ENCODE results near the gene GALNT9.
"Not testable (repeated sequence)": the region's sequence is repeated elsewhere in the genome, so short reads cannot be mapped to it uniquely, and the experiment has no call there.

Gene GALNT9

GRCh38 chr12:132279184-132279889 is 50.1 kb downstream of the GALNT9 start:
- DNase-seq (ENCODE audit: low read depth), result no peak

GRCh38 chr12:132278401-132279183 is 50.8 kb downstream of the GALNT9 start:
- DNase-seq (ENCODE audit: low read depth), result no peak

GRCh38 chr12:132277949-132278348 is 51.4 kb downstream of the GALNT9 start:
- no peak for DNase-seq (ENCODE audit: low read depth)

GRCh38 chr12:132277374-132277941 is 51.9 kb downstream of the GALNT9 start:
- DNase-seq (ENCODE audit: low read depth), result no peak

- DNase-seq (ENCODE audit: low read depth), result no peak
These were observed 52.5 kb downstream of the GALNT9 start for GRCh38 chr12:132276827-132277373.

- no peak for DNase-seq (ENCODE audit: low read depth)
These were observed 53.1 kb downstream of the GALNT9 start for GRCh38 chr12:132276066-132276826.

- no peak for DNase-seq (ENCODE audit: low read depth)
These were observed 53.8 kb downstream of the GALNT9 start for GRCh38 chr12:132275631-132276030.

- no peak for DNase-seq (ENCODE audit: low read depth)
These were observed 54.3 kb downstream of the GALNT9 start for GRCh38 chr12:132275110-132275531.

- DNase-seq (ENCODE audit: low read depth), result no peak
These were observed 55.4 kb downstream of the GALNT9 start for GRCh38 chr12:132273992-132274334.

- no peak for DNase-seq (ENCODE audit: low read depth)
These were observed 56.7 kb downstream of the GALNT9 start for GRCh38 chr12:132272711-132273110.

- DNase-seq (ENCODE audit: low read depth), result no peak
These were observed 57.7 kb downstream of the GALNT9 start for GRCh38 chr12:132271755-132272092.

GRCh38 chr12:132270969-132271754 is 58.2 kb downstream of the GALNT9 start:
- no peak for DNase-seq (ENCODE audit: low read depth)

GRCh38 chr12:132270516-132270915 is 58.9 kb downstream of the GALNT9 start:
- no peak for DNase-seq (ENCODE audit: low read depth)

- no peak for DNase-seq (ENCODE audit: low read depth)
These were observed 60.0 kb downstream of the GALNT9 start for GRCh38 chr12:132269271-132269968.

- DNase-seq (ENCODE audit: low read depth), result no peak
These were observed 60.7 kb downstream of the GALNT9 start for GRCh38 chr12:132268674-132269073.

- no peak for DNase-seq (ENCODE audit: low read depth)
These were observed 61.5 kb downstream of the GALNT9 start for GRCh38 chr12:132267873-132268272.

- no peak for DNase-seq (ENCODE audit: low read depth)
These were observed 62.6 kb downstream of the GALNT9 start for GRCh38 chr12:132266802-132267201.

GRCh38 chr12:132266370-132266769 is 63.0 kb downstream of the GALNT9 start:
- DNase-seq (ENCODE audit: low read depth), result no peak

GRCh38 chr12:132265822-132266221 is 63.6 kb downstream of the GALNT9 start:
- DNase-seq (ENCODE audit: low read depth), result not testable (repeated sequence)

- no peak for DNase-seq (ENCODE audit: low read depth)
These were observed 64.2 kb downstream of the GALNT9 start for GRCh38 chr12:132265056-132265800.
